ENCODE measurements around the gene FARSB. TPM values are rescaled to one million over a fixed set of nuclear protein-coding genes. Genes with fewer than 3 reads are reported as not detected.

The FARSB gene
- total RNA-seq, 1 experiment from 2014 or later = 72.1 TPM

DNA sequence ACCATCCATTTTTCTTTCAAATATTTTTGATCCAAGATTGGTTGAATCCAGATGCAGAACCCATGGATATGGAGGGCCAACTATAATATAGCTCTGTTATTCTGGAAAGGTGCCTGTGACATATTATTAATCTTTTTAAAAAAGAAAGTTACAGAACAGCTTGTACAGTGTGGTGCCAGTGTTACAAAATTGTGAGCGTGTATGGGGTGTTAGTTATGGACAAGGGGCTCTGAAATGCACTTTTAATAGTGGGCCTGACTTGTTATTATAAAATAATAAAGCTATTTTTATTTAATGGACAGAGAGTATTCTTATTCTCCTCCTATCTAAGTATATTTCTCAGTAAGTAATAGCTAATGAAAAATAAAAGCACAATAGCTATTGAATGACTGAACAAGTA is 111.2 kb downstream of the FARSB start:
- no peak for DNase-seq (ENCODE audit: low spot score)
- intact Hi-C loops (cut with micrococcal nuclease; ENCODE audit: unreplicated experiment) = no loop called here
- POLR2A ChIA-PET (ENCODE audit: low non-redundant PET) = interaction anchor here (0.7 to 0.8 kb wide), 2 partner anchors 9 to 417 kb away, joined by 8 to 11 read pairs; no protein-coding TSS in a partner anchor
- Histone ChIP-seq H3K4me3 (ENCODE audit: low read depth, low read length, poor library complexity, severe bottlenecking) (no peak overlapping the region), H3K36me3 (ENCODE audit: insufficient read depth, low read length, poor library complexity, severe bottlenecking) (no peaks in the 10 kb centered on the region), H3K27ac (ENCODE audit: low read depth, low read length, poor library complexity, severe bottlenecking) (no peak overlapping the region), H3K9me3 (ENCODE audit: low read depth, low read length, poor library complexity, severe bottlenecking) (no peaks in the 10 kb centered on the region), H3K27me3 (replicated peaks; ENCODE audit: insufficient read depth, low read depth, low read length, poor library complexity) (no peaks in the 10 kb centered on the region), H3K4me1 (ENCODE audit: insufficient read depth, low read length, poor library complexity, severe bottlenecking) (no peaks in the 10 kb centered on the region)
- no TSS peak for BruUV-seq (replicated peaks)
- CTCF ChIA-PET = interaction anchor here (0.6 kb wide), 1 partner anchor 118 kb away, joined by 5 read pairs; no protein-coding TSS in a partner anchor
- TF ChIP-seq, protein P1, sequence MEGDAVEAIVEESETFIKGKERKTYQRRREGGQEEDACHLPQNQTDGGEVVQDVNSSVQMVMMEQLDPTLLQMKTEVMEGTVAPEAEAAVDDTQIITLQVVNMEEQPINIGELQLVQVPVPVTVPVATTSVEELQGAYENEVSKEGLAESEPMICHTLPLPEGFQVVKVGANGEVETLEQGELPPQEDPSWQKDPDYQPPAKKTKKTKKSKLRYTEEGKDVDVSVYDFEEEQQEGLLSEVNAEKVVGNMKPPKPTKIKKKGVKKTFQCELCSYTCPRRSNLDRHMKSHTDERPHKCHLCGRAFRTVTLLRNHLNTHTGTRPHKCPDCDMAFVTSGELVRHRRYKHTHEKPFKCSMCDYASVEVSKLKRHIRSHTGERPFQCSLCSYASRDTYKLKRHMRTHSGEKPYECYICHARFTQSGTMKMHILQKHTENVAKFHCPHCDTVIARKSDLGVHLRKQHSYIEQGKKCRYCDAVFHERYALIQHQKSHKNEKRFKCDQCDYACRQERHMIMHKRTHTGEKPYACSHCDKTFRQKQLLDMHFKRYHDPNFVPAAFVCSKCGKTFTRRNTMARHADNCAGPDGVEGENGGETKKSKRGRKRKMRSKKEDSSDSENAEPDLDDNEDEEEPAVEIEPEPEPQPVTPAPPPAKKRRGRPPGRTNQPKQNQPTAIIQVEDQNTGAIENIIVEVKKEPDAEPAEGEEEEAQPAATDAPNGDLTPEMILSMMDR (conservative IDR thresholded peaks at IDR 0.05; ENCODE audit: low read depth, low read length) = no peak
- no peak for TF ChIP-seq EZH2 (IDR thresholded peaks at IDR 0.05; ENCODE audit: borderline replicate concordance, low read depth, low read length, poor library complexity, severe bottlenecking)

DNA sequence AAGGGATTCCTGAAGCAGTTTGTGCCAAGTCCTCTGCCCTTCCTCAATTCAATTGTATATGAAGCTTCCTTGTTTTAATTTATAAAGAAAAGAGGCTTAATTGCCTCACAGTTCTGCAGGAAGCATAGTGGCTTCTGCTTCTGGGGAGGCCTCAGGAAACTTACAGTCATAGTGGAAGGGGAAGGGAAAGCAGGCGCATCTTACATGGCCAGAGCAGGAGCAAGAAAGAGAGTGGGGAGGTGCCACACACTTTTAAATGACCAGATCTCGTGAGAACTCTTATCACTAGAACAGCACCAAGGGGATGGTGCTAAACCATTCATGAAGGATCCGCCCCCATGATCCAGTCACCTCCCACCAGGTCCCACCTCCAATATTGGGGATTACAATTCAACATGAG is 117.4 kb downstream of the FARSB start:
- no peak overlapping the region for H3K27ac ChIP-seq (ENCODE audit: low read depth, low read length, poor library complexity, severe bottlenecking)
- CTCF ChIA-PET = no interaction called here

DNA sequence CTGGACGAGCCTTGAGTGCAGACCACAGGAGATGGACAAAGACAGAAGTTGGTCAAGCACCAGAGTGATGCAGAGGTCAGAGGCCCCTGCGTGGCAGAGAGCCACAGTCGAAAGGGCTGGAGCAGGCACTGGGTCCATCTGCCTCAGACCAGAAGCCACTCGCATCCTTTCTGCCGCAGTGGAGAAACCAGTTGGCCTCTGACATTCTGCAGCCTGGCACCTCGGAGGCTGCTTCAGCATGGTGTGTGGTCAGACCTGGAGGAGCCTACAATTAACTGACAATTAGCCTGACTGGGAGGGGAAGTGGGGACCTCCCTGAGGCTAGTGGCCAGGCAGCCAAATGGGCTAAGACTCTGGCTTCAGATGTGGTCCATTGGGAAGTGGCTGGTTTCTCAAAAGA is 120.4 kb downstream of the FARSB start:
- CTCF ChIA-PET = no interaction called here
- TF ChIP-seq, protein P1 (conservative IDR thresholded peaks at IDR 0.05; ENCODE audit: low read depth, low read length) = no peak
- TF ChIP-seq EZH2 (IDR thresholded peaks at IDR 0.05; ENCODE audit: borderline replicate concordance, low read depth, low read length, poor library complexity, severe bottlenecking) = no peak
- Histone ChIP-seq H3K27me3 (replicated peaks; ENCODE audit: insufficient read depth, low read depth, low read length, poor library complexity) (no peaks in the 10 kb centered on the region), H3K36me3 (ENCODE audit: insufficient read depth, low read length, poor library complexity, severe bottlenecking) (no peaks in the 10 kb centered on the region), H3K9me3 (ENCODE audit: low read depth, low read length, poor library complexity, severe bottlenecking) (no peaks in the 10 kb centered on the region), H3K4me1 (ENCODE audit: insufficient read depth, low read length, poor library complexity, severe bottlenecking) (no peaks in the 10 kb centered on the region), H3K27ac (ENCODE audit: low read depth, low read length, poor library complexity, severe bottlenecking) (no peak overlapping the region), H3K4me3 (ENCODE audit: low read depth, low read length, poor library complexity, severe bottlenecking) (no peak overlapping the region)
- no TSS peak for BruUV-seq (replicated peaks)
- no peak for DNase-seq (ENCODE audit: low spot score)
- intact Hi-C loops (cut with micrococcal nuclease; ENCODE audit: unreplicated experiment) = no loop called here
- POLR2A ChIA-PET (ENCODE audit: low non-redundant PET) = no interaction called here

More for the DNA sequence above, 117.4 kb downstream of the FARSB start:
- no peak for DNase-seq (ENCODE audit: low spot score)
- Histone ChIP-seq H3K36me3 (ENCODE audit: insufficient read depth, low read length, poor library complexity, severe bottlenecking) (no peaks in the 10 kb centered on the region), H3K4me3 (ENCODE audit: low read depth, low read length, poor library complexity, severe bottlenecking) (no peak overlapping the region), H3K9me3 (ENCODE audit: low read depth, low read length, poor library complexity, severe bottlenecking) (no peaks in the 10 kb centered on the region), H3K4me1 (ENCODE audit: insufficient read depth, low read length, poor library complexity, severe bottlenecking) (no peaks in the 10 kb centered on the region), H3K27me3 (replicated peaks; ENCODE audit: insufficient read depth, low read depth, low read length, poor library complexity) (no peaks in the 10 kb centered on the region)
- no TSS peak for BruUV-seq (replicated peaks)
- intact Hi-C loops (cut with micrococcal nuclease; ENCODE audit: unreplicated experiment) = no loop called here
- TF ChIP-seq, protein P1 (conservative IDR thresholded peaks at IDR 0.05; ENCODE audit: low read depth, low read length) = no peak
- TF ChIP-seq EZH2 (IDR thresholded peaks at IDR 0.05; ENCODE audit: borderline replicate concordance, low read depth, low read length, poor library complexity, severe bottlenecking) = no peak
- POLR2A ChIA-PET (ENCODE audit: low non-redundant PET) = no interaction called here
